A673 (cell line): ENCODE data around the gene SYNE3. TPM values are rescaled to one million over a fixed set of nuclear protein-coding genes. Genes with fewer than 3 reads are reported as not detected.
"Not testable (repeated sequence)": the region's sequence is repeated elsewhere in the genome, so short reads cannot be mapped to it uniquely, and the experiment has no call there.

Source experiments
- BruUV-seq: library from RNA; stranded (reverse); fragments of 400-500 nt; replicated peaks from 2 replicates; lab custom pipeline; 2021; lab: Mats Ljungman, UMichigan
- CTCF ChIA-PET: fragments of 300-600 bp; sonication (Branson Sonifier 250); formaldehyde crosslinking; loops from one replicate; lab custom pipeline; 2022; ENCODE audit warnings: antibody characterized with exemption; lab: Charles Lee
- POLR2A ChIA-PET: fragments of 300-600 bp; sonication (Branson Sonifier 250); formaldehyde crosslinking; loops from one replicate; lab custom pipeline; 2022; ENCODE audit warnings: antibody characterized with exemption; ENCODE audit not compliant: low non-redundant PET; lab: Charles Lee
- DNase-seq: peaks from one replicate; pipeline ENCODE4 v3.0.0-alpha.2; 2015; ENCODE audit warnings: low spot score
- H3K27ac ChIP-seq: fragments of 200-600 bp; sonication (generic); 2 replicates; pipeline ENCODE4 v1.5.1; 2016; ENCODE audit warnings: mixed run types, low read depth, mild to moderate bottlenecking, mixed read lengths, antibody characterized with exemption, low read length; ENCODE audit not compliant: poor library complexity, severe bottlenecking
- H3K27me3 ChIP-seq: fragments of 200-600 bp; sonication (generic); replicated peaks from 2 replicates; pipeline ENCODE4 v1.6.1; 2017; ENCODE audit warnings: mixed run types, low read depth, mild to moderate bottlenecking, mixed read lengths, antibody characterized with exemption, low read length; ENCODE audit not compliant: insufficient read depth, poor library complexity
- H3K36me3 ChIP-seq: fragments of 200-600 bp; sonication (generic); 2 replicates; pipeline ENCODE4 v1.6.1; 2016; ENCODE audit warnings: mixed run types, mild to moderate bottlenecking, mixed read lengths, antibody characterized with exemption, low read length; ENCODE audit not compliant: insufficient read depth, poor library complexity, severe bottlenecking
- H3K4me1 ChIP-seq: fragments of 200-600 bp; sonication (generic); 2 replicates; pipeline ENCODE4 v1.6.1; 2017; ENCODE audit warnings: mixed run types, mild to moderate bottlenecking, mixed read lengths, antibody characterized with exemption, low read length; ENCODE audit not compliant: insufficient read depth, poor library complexity, severe bottlenecking
- H3K4me3 ChIP-seq: fragments of 200-600 bp; sonication (generic); 2 replicates; pipeline ENCODE4 v1.5.1; 2016; ENCODE audit warnings: low read depth, mixed run types, mild to moderate bottlenecking, mixed read lengths, low read length; ENCODE audit not compliant: poor library complexity, severe bottlenecking
- H3K9me3 ChIP-seq: fragments of 200-600 bp; sonication (generic); 2 replicates; pipeline ENCODE4 v1.6.1; 2016; ENCODE audit warnings: mixed run types, low read depth, mild to moderate bottlenecking, mixed read lengths, antibody characterized with exemption, low read length; ENCODE audit not compliant: poor library complexity, severe bottlenecking
- CTCF ChIP-seq: fragments of 300-800, 200-600 bp; sonication (generic); conservative IDR thresholded peaks from 2 replicates; pipeline ENCODE4 v1.5.1; 2017; ENCODE audit warnings: low read depth, mild to moderate bottlenecking, antibody characterized with exemption, low read length, moderate library complexity, mixed read lengths
- EZH2 ChIP-seq: fragments of 200-600 bp; sonication (generic); IDR thresholded peaks from 2 replicates; pipeline ENCODE4 v1.6.1; 2017; ENCODE audit warnings: borderline replicate concordance, low read depth, mild to moderate bottlenecking, mixed read lengths, antibody characterized with exemption, low read length; ENCODE audit not compliant: poor library complexity, severe bottlenecking
- intact Hi-C: fragments of 100-400 bp; cut with micrococcal nuclease; formaldehyde crosslinking; loops from one replicate; pipeline ENCODE4 v1.10.0; 2022; ENCODE audit not compliant: unreplicated experiment
- total RNA-seq: library from RNA; stranded (reverse); gene quantifications from 2 replicates; pipeline ENCODE4 v1.2.3, GENCODE V29; 2021

Gene SYNE3
- total RNA-seq, 1 experiment from 2014 or later: 6.4 TPM

- TF ChIP-seq CTCF (no peak), EZH2 (no peak)
- Histone ChIP-seq H3K36me3 (no peaks in the 10 kb centered on the region), H3K27me3 (no peaks in the 10 kb centered on the region), H3K4me3 (no peak overlapping the region), H3K4me1 (peaks cover 15% of the 10 kb centered on the region), H3K27ac (no peak overlapping the region), H3K9me3 (no peaks in the 10 kb centered on the region)
- DNase-seq: no peak
- no TSS peak for BruUV-seq
- POLR2A ChIA-PET: no interaction called here
- intact Hi-C loops: no loop called here
- CTCF ChIA-PET: no interaction called here
These were observed 5.6 kb downstream of the SYNE3 start for GRCh38 chr14:95510804-95511203.

DNA sequence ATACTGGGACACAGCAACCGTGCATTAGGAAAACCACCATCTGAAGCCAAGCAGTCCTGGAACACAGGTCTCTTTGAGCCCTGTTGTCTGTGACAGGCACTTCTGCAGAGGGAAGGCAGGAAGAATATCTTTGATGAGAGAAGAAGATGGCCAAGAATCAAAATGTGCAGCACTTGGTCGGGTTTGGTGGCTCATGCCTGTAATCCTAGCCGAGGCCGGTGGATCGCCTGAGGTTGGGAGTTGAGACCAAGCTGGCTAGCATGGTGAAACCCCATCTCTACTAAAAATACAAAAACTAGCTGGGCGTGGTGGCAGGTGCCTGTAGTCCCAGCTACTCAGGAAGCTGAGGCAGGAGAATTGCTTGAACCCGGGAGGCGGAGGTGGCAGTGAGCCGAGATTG is 6.1 kb downstream of the SYNE3 start:
- CTCF ChIA-PET, intact Hi-C loops, DNase-seq, H3K9me3 ChIP-seq, H3K36me3 ChIP-seq, BruUV-seq, H3K27me3 ChIP-seq, POLR2A ChIA-PET, H3K4me3 ChIP-seq, H3K27ac ChIP-seq: not testable (repeated sequence)
- peaks cover 10% of the 10 kb centered on the region for H3K4me1 ChIP-seq

- Histone ChIP-seq H3K4me3 (no peak overlapping the region), H3K9me3 (no peaks in the 10 kb centered on the region), H3K4me1 (peaks cover 2% of the 10 kb centered on the region), H3K36me3 (no peaks in the 10 kb centered on the region), H3K27me3 (no peaks in the 10 kb centered on the region), H3K27ac (no peak overlapping the region)
- DNase-seq: no peak
- TF ChIP-seq CTCF (no peak), EZH2 (no peak)
- intact Hi-C loops: no loop called here
- CTCF ChIA-PET: no interaction called here
- POLR2A ChIA-PET: no interaction called here
- BruUV-seq: no TSS peak
These were observed 7.0 kb downstream of the SYNE3 start for GRCh38 chr14:95509495-95509894.

DNA sequence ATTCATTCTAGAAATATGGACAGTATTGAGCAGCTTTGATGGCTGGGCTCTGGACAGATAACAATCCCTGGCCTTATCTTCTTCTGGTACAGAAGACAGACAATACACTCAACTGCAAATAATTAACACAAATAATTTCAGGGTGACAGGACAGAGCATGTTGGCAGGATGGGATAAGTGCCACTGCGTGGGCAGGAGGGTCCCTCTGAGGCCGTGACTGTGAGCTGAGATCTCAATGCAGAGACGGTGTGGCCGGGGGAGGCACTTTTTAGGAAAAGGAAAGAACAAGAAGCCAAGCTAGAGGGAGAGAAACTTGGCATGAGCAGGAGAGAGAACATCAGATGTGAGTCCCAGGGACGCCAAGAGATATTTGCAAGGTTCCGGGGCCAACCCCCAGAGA is 8.1 kb downstream of the SYNE3 start:
- Histone ChIP-seq H3K27ac (no peak overlapping the region), H3K36me3 (no peaks in the 10 kb centered on the region), H3K27me3 (no peaks in the 10 kb centered on the region), H3K9me3 (no peaks in the 10 kb centered on the region), H3K4me3 (no peak overlapping the region), H3K4me1 (no peaks in the 10 kb centered on the region)
- ChIA-PET POLR2A (no interaction called here), CTCF (no interaction called here)
- TF ChIP-seq CTCF: no peak
- TF ChIP-seq EZH2: no peak
- no peak for DNase-seq
- intact Hi-C loops: no loop called here
- no TSS peak for BruUV-seq
